Glutamatergic neuron (in vitro differentiated cells): ENCODE data around the gene NOM1. TPM values are rescaled to one million over a fixed set of nuclear protein-coding genes. Genes with fewer than 3 reads are reported as not detected.

Experiments used
- DNase-seq: peaks from one replicate; pipeline ENCODE4 v3.0.0; 2022
- H3K27ac Mint-ChIP-seq: one replicate; pipeline ENCODE4 v1.8.0; 2020; ENCODE audit warnings: mild to moderate bottlenecking, mixed read lengths, inconsistent platforms; ENCODE audit not compliant: unreplicated experiment
- H3K27me3 Mint-ChIP-seq: one replicate; pipeline ENCODE4 v1.8.0; 2020; ENCODE audit warnings: mild to moderate bottlenecking, moderate library complexity, mixed read lengths, inconsistent platforms; ENCODE audit not compliant: unreplicated experiment
- H3K36me3 Mint-ChIP-seq: one replicate; pipeline ENCODE4 v1.8.0; 2020; ENCODE audit warnings: mild to moderate bottlenecking, mixed read lengths, inconsistent platforms; ENCODE audit not compliant: unreplicated experiment
- H3K4me1 Mint-ChIP-seq: one replicate; pipeline ENCODE4 v1.8.0; 2020; ENCODE audit warnings: mild to moderate bottlenecking, low read depth, mixed read lengths, inconsistent platforms; ENCODE audit not compliant: unreplicated experiment
- H3K4me3 Mint-ChIP-seq: one replicate; pipeline ENCODE4 v1.8.0; 2020; ENCODE audit warnings: mild to moderate bottlenecking, mixed read lengths, inconsistent platforms; ENCODE audit not compliant: unreplicated experiment
- H3K9me3 Mint-ChIP-seq: one replicate; pipeline ENCODE4 v1.8.0; 2020; ENCODE audit warnings: mild to moderate bottlenecking, moderate library complexity, mixed read lengths, inconsistent platforms; ENCODE audit not compliant: unreplicated experiment
- total RNA-seq: library from RNA; stranded (reverse); fragmentation: NEBNext Ultra II Directional; extraction: Animal tissue kit (Norgen Biotek cat#: 25700); gene quantifications from one replicate; pipeline ENCODE4 v1.2.1, GENCODE V29; 2021; ENCODE audit not compliant: unreplicated experiment
- TF ChIP-seq, protein P1 (sequence below): fragments of 200-600 bp; sonication (generic); IDR thresholded peaks from one replicate; pipeline ENCODE4 v1.5.0; 2021; ENCODE audit not compliant: partially characterized antibody, unreplicated experiment

NOM1 gene
- total RNA-seq, 1 donor from 2014 or later = 18.0 TPM

DNA sequence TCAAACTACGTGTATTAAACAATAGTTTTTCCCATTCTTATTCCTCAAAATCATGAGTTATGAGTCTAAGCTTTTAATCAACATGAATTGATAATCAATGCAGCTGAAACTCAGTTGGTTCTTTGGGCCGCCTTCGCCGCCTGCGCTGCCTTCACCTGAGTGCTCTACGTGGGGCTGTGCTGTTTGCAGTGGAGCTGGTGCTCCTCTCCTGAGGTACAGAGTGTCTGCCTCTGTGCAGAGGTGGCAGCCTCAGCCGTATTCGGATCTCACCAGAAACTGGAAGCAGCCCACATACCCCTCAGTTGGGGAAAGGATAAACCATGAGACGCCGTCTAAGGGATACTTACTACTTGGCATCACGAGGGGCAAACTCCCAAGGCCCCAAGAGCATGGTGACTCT lies 15.5 kb downstream of the NOM1 start:
- no peak for DNase-seq
- TF ChIP-seq, protein P1, sequence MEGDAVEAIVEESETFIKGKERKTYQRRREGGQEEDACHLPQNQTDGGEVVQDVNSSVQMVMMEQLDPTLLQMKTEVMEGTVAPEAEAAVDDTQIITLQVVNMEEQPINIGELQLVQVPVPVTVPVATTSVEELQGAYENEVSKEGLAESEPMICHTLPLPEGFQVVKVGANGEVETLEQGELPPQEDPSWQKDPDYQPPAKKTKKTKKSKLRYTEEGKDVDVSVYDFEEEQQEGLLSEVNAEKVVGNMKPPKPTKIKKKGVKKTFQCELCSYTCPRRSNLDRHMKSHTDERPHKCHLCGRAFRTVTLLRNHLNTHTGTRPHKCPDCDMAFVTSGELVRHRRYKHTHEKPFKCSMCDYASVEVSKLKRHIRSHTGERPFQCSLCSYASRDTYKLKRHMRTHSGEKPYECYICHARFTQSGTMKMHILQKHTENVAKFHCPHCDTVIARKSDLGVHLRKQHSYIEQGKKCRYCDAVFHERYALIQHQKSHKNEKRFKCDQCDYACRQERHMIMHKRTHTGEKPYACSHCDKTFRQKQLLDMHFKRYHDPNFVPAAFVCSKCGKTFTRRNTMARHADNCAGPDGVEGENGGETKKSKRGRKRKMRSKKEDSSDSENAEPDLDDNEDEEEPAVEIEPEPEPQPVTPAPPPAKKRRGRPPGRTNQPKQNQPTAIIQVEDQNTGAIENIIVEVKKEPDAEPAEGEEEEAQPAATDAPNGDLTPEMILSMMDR = no peak
- H3K27me3 Mint-ChIP-seq = peaks cover 1% of the 10 kb centered on the region
- H3K27ac Mint-ChIP-seq = no peak overlapping the region
- no peaks in the 10 kb centered on the region for H3K4me1 Mint-ChIP-seq
- no peak overlapping the region for H3K4me3 Mint-ChIP-seq
- H3K9me3 Mint-ChIP-seq = no peaks in the 10 kb centered on the region
- H3K36me3 Mint-ChIP-seq = no peaks in the 10 kb centered on the region

GRCh38 chr7:156966387-156966786 lies 16.9 kb downstream of the NOM1 start:
- no peaks in the 10 kb centered on the region for H3K36me3 Mint-ChIP-seq
- DNase-seq = no peak
- H3K9me3 Mint-ChIP-seq = no peaks in the 10 kb centered on the region
- H3K4me1 Mint-ChIP-seq = no peaks in the 10 kb centered on the region
- no peak overlapping the region for H3K27ac Mint-ChIP-seq
- H3K27me3 Mint-ChIP-seq = no peaks in the 10 kb centered on the region
- TF ChIP-seq, protein P1 = no peak
- H3K4me3 Mint-ChIP-seq = no peak overlapping the region

DNA sequence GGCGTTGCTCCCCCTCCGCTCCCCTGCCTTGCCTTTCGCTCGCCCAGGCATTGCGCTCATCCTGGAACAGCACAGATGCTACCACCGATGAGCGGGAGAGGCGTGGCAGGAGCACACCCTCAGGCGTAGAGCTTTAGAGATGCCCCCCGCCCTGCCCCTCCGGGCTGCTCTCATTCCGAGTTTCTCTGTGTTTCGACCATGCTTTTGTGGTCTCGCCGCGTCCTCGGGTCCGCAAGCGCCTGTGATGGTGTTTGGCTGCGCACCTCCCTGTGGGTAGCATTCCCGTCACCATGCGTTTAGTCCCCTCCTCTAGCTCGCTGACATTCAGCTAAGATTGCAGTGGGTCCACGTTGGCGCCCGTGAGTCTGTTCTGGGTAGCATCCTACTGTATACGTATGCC lies 18.7 kb downstream of the NOM1 start:
- Mint-ChIP-seq H3K27ac (no peak overlapping the region), H3K4me1 (no peaks in the 10 kb centered on the region), H3K36me3 (no peaks in the 10 kb centered on the region), H3K27me3 (no peaks in the 10 kb centered on the region), H3K4me3 (no peak overlapping the region), H3K9me3 (no peaks in the 10 kb centered on the region)
- TF ChIP-seq, protein P1 = no peak
- no peak for DNase-seq

DNA sequence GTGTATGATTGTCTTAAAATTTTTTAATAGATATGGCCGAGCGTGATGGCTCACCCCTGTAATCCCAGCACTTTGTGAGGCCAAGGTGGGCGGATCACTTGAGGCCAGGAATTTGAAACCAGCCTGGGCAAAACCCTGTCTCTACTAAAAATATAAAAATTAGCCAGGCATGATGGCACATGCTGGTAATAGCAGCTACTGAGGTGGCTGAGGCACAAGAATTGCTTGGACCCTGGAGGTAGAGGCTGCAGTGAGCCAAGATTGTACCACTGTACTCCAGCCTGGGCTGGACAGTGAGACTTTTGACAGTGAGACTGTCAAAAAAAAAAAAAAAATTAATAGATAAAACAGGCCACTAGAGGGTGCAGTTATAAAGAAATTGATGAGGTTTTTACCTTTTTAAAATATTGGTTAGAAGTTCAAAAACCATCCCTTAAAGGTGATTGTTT lies 20.5 kb downstream of the NOM1 start:
- H3K9me3 Mint-ChIP-seq = peaks cover 1% of the 10 kb centered on the region
- TF ChIP-seq, protein P1 = peak; percentile 73
- no peaks in the 10 kb centered on the region for H3K36me3 Mint-ChIP-seq
- H3K4me1 Mint-ChIP-seq = no peaks in the 10 kb centered on the region
- DNase-seq = no peak
- H3K27ac Mint-ChIP-seq = no peak overlapping the region
- no peak overlapping the region for H3K4me3 Mint-ChIP-seq
- H3K27me3 Mint-ChIP-seq = no peaks in the 10 kb centered on the region

DNA sequence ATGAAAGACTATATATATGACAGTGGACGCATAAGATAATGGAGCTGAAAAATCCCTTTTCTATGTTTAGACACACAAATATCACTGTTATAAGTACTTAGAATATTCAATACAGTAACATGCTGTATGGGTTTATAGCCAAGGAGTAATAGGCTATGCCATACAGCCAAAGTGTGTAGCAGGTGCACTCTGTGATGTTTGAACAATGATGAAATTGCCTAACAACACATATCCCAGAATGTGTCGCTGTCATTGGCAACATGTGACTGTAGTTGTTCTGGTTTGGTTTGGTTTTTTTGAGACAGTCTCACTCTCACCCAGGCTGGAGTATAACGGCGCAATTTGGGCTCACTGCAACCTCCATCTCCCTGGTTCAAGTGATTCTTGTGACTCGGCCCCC lies 26.1 kb downstream of the NOM1 start:
- no peak overlapping the region for H3K27ac Mint-ChIP-seq
- peaks cover 3% of the 10 kb centered on the region for H3K9me3 Mint-ChIP-seq
- no peak overlapping the region for H3K4me3 Mint-ChIP-seq
- no peak for DNase-seq
- peaks cover 6% of the 10 kb centered on the region for H3K36me3 Mint-ChIP-seq
- TF ChIP-seq, protein P1 = no peak
- H3K27me3 Mint-ChIP-seq = peaks cover 1% of the 10 kb centered on the region
- H3K4me1 Mint-ChIP-seq = no peaks in the 10 kb centered on the region
